Endothelial cell of umbilical vein (primary cell): ENCODE data around the gene TBC1D21. TPM values are rescaled to one million over a fixed set of nuclear protein-coding genes. Genes with fewer than 3 reads are reported as not detected.

ENCODE experiments used
- BruUV-seq: library from RNA; stranded (reverse); fragments of 400-500 nt; replicated peaks from 2 replicates; lab custom pipeline; 2021; lab: Mats Ljungman, UMichigan
- CTCF ChIA-PET: fragments of 300-600, 350-600 bp; sonication (Branson Sonifier 250); formaldehyde crosslinking; loops from one replicate; lab custom pipeline; 2021; ENCODE audit warnings: antibody characterized with exemption, inconsistent platforms; lab: Charles Lee
- POLR2A ChIA-PET: fragments of 300-600, 350-600 bp; sonication (Branson Sonifier 250); formaldehyde crosslinking; loops from one replicate; lab custom pipeline; 2021; ENCODE audit warnings: antibody characterized with exemption, inconsistent platforms; lab: Charles Lee
- DNase-seq: peaks from one replicate; pipeline ENCODE4 v3.0.0-alpha.2; 2011; ENCODE audit warnings: low read depth, low spot score
- FAIRE-seq: peaks from 2 replicates; lab custom pipeline; 2011; peaks lifted over from hg19 to GRCh38; lab: Jason Lieb, UNC
- H2AFZ ChIP-seq: 2 replicates; pipeline ENCODE4 v1.6.0; 2012; ENCODE audit warnings: low read depth, low read length, control low read depth, inconsistent platforms
- H3K27ac ChIP-seq: 2 replicates; pipeline ENCODE4 v1.5.1; 2011; ENCODE audit warnings: low read depth, mild to moderate bottlenecking, control low read depth, low read length, moderate library complexity; ENCODE audit not compliant: insufficient read depth
- H3K27me3 ChIP-seq, 2 experiments: 2 replicates each; pipeline versions ENCODE4 v1.6.0 to v1.6.1; 2011; ENCODE audit warnings: low read length in 2 of 2, mixed read lengths in 1 of 2; ENCODE audit not compliant: control insufficient read depth in 2 of 2, insufficient read depth in 2 of 2
- H3K36me3 ChIP-seq, 2 experiments: 2 replicates in 1 of 2; 3 replicates in 1 of 2; pipeline ENCODE4 v1.5.1; 2011; ENCODE audit warnings: low read length in 2 of 2, mild to moderate bottlenecking in 1 of 2, moderate library complexity in 1 of 2; ENCODE audit not compliant: control insufficient read depth in 2 of 2, insufficient read depth in 2 of 2; ENCODE audit errors: extremely low read depth in 1 of 2
- H3K4me1 ChIP-seq: 3 replicates; pipeline ENCODE4 v1.5.1; 2011; ENCODE audit warnings: mild to moderate bottlenecking, low read length; ENCODE audit not compliant: control insufficient read depth, insufficient read depth; ENCODE audit errors: extremely low read depth
- H3K4me2 ChIP-seq: 2 replicates; pipeline ENCODE4 v1.6.1; 2011; ENCODE audit warnings: low read length, control low read depth, mixed read lengths; ENCODE audit not compliant: insufficient read depth
- H3K4me3 ChIP-seq, 3 experiments: fragments of 200-600 bp in 1 of 3; sonication (generic), shearing (Covaris generic) in 1 of 3; replicated peaks in 1 of 3; 2 replicates each; pipeline ENCODE4 v1.5.1; 2011 to 2016; ENCODE audit warnings: control low read depth in 3 of 3, low read length in 3 of 3, mild to moderate bottlenecking in 2 of 3, inconsistent platforms in 1 of 3, low read depth in 1 of 3, moderate library complexity in 1 of 3; ENCODE audit not compliant: insufficient read depth in 1 of 3
- H3K79me2 ChIP-seq: 2 replicates; pipeline ENCODE4 v1.6.0; 2012; ENCODE audit warnings: low read length, inconsistent platforms; ENCODE audit not compliant: control insufficient read depth, insufficient read depth
- H3K9ac ChIP-seq: replicated peaks from 2 replicates; pipeline ENCODE3; 2011; ENCODE audit warnings: low read length, control low read depth; ENCODE audit not compliant: insufficient read depth; ENCODE audit errors: extremely low read depth
- H3K9me1 ChIP-seq: replicated peaks from 3 replicates; pipeline ENCODE4 v1.6.0; 2011; ENCODE audit warnings: mild to moderate bottlenecking, low read length; ENCODE audit not compliant: control insufficient read depth, insufficient read depth; ENCODE audit errors: extremely low read depth
- H3K9me3 ChIP-seq: replicated peaks from 2 replicates; pipeline ENCODE4 v1.5.1; 2012; ENCODE audit warnings: low read length, inconsistent platforms; ENCODE audit not compliant: control insufficient read depth, insufficient read depth
- H4K20me1 ChIP-seq: replicated peaks from 2 replicates; pipeline ENCODE3; 2011; ENCODE audit warnings: mild to moderate bottlenecking, low read length; ENCODE audit not compliant: control insufficient read depth, insufficient read depth; ENCODE audit errors: extremely low read depth
- EZH2 ChIP-seq: IDR thresholded peaks from 2 replicates; pipeline ENCODE4 v1.6.1; 2012; ENCODE audit warnings: borderline replicate concordance, low read depth, mild to moderate bottlenecking, moderate library complexity, low read length, inconsistent platforms; ENCODE audit not compliant: severe bottlenecking
- GATA2 ChIP-seq: IDR thresholded peaks from 2 replicates; pipeline ENCODE4 v1.7.0; 2011; ENCODE audit warnings: low read depth, mild to moderate bottlenecking, moderate library complexity, mixed read lengths, low read length; ENCODE audit not compliant: insufficient read length, insufficient read depth
- JUN ChIP-seq: IDR thresholded peaks from 2 replicates; pipeline ENCODE4 v1.6.1; 2011; ENCODE audit warnings: borderline replicate concordance, low read depth; ENCODE audit not compliant: insufficient read length, insufficient read depth
- MYC ChIP-seq: IDR thresholded peaks from one replicate; pipeline ENCODE4 v1.6.1; 2011; ENCODE audit warnings: mild to moderate bottlenecking, low read depth, low read length
- POLR2AphosphoS5 ChIP-seq: IDR thresholded peaks from 2 replicates; pipeline ENCODE4 v1.6.1; 2012; ENCODE audit warnings: low read depth, mild to moderate bottlenecking, control low read depth, low read length, moderate library complexity; ENCODE audit not compliant: insufficient read depth
- dilution Hi-C: fragments of 300-500 bp; cut with MboI; formaldehyde crosslinking; loops from one replicate; pipeline ENCODE4 v1.15.0; 2019; ENCODE audit warnings: low sequenced_read_pairs; ENCODE audit not compliant: extremely low pct_ligation_motif_present
- intact Hi-C: fragments of 100-400 bp; cut with micrococcal nuclease; formaldehyde crosslinking; loops from one replicate; pipeline ENCODE4 v1.10.0; 2022
- polyA plus RNA-seq, 4 experiments: library from polyadenylated mRNA; depleted of rRNA in 3 of 4; stranded (reverse) in 3 of 4; unstranded in 1 of 4; fragments of >200 nt; gene quantifications; 2 replicates each; pipeline versions ENCODE4 v1.2.1 to v1.2.3, GENCODE V29; 2011 to 2012; ENCODE audit warnings: missing spikeins in 1 of 4
- total RNA-seq: library from RNA; stranded (reverse); gene quantifications from 2 replicates; pipeline ENCODE4 v1.2.3, GENCODE V29; 2021
- TF ChIP-seq, protein P1 (sequence below): IDR thresholded peaks from 2 replicates; pipeline ENCODE4 v1.6.1; 2011; ENCODE audit not compliant: insufficient read depth, insufficient read length
- TF ChIP-seq, protein P2 (sequence below), 2 donors: IDR thresholded peaks; 1 replicate in 1 of 2; 2 replicates in 1 of 2; pipeline ENCODE4 v1.5.1; 2011; ENCODE audit warnings: low read length in 2 of 2, mild to moderate bottlenecking in 2 of 2, moderate library complexity in 2 of 2, control low read depth in 1 of 2, inconsistent platforms in 1 of 2, low read depth in 1 of 2; ENCODE audit not compliant: insufficient read depth in 1 of 2; ENCODE audit errors: extremely low read depth in 1 of 2

TBC1D21 gene
- total and polyA plus RNA-seq, 2 donors (not counting 3 experiments of a cell fraction or from before 2014, with no cell fraction given): not detected

DNA sequence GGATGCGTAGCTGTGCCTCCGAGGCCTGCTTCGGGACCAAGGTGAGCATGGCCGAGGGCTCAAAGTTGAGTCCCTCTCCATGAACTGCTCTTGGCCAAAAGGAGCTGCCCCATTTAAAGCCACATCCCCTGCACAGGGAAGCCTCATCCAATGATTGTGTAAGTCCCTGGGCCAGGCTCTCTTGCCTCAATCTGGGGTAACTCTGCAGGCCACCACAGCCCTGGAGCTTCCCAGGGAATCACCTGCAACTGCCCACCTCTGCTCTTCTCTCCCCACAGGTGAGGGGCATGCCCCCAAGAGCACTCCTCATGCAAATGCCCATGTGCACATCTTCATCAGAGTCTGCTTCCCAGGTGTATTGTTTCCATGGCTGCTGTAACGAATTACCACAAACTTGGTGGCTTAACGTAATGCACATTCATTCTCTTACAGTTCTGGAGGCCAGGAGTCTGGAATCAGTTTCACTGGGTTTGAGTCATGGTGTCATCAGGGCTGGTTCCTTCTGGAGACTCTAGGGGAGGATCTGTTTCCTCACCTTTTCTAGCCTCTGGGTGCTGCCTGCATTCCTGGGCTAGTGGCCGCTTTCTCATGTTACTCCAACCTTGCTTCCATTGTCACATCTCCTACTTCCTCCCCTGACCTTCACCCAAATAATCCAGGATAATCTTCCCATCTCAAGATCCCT lies 27.9 kb downstream of the TBC1D21 start:
- Histone ChIP-seq H3K4me2 (no peak overlapping the region), H3K27ac (no peak overlapping the region), H3K36me3 (no peaks in the 10 kb centered on the region), H3K9ac (no peak overlapping the region), H3K9me3 (no peaks in the 10 kb centered on the region), H3K27me3 (peaks cover 2 to 3% of the 10 kb centered on the region in 2 experiments), H3K4me1 (no peaks in the 10 kb centered on the region), H3K9me1 (no peaks in the 10 kb centered on the region), H2AFZ (no peak overlapping the region), H3K79me2 (no peaks in the 10 kb centered on the region), H3K4me3 (no peak overlapping the region), H4K20me1 (no peaks in the 10 kb centered on the region)
- dilution Hi-C loops (no loop called here), intact Hi-C loops (no loop called here)
- CTCF ChIA-PET: interaction anchor here (1.0 to 3.1 kb wide), 2 partner anchors 26 to 27 kb away, joined by 3 to 22 read pairs; no protein-coding TSS in a partner anchor
- POLR2A ChIA-PET: no interaction called here
- DNase-seq (no peak), FAIRE-seq (no peak)
- TF ChIP-seq, protein P1, sequence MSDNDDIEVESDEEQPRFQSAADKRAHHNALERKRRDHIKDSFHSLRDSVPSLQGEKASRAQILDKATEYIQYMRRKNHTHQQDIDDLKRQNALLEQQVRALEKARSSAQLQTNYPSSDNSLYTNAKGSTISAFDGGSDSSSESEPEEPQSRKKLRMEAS: no peak
- TF ChIP-seq, protein P2, sequence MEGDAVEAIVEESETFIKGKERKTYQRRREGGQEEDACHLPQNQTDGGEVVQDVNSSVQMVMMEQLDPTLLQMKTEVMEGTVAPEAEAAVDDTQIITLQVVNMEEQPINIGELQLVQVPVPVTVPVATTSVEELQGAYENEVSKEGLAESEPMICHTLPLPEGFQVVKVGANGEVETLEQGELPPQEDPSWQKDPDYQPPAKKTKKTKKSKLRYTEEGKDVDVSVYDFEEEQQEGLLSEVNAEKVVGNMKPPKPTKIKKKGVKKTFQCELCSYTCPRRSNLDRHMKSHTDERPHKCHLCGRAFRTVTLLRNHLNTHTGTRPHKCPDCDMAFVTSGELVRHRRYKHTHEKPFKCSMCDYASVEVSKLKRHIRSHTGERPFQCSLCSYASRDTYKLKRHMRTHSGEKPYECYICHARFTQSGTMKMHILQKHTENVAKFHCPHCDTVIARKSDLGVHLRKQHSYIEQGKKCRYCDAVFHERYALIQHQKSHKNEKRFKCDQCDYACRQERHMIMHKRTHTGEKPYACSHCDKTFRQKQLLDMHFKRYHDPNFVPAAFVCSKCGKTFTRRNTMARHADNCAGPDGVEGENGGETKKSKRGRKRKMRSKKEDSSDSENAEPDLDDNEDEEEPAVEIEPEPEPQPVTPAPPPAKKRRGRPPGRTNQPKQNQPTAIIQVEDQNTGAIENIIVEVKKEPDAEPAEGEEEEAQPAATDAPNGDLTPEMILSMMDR (IDR thresholded peaks at IDR 0.05; ENCODE audit: extremely low read depth in 1 of 2, insufficient read depth in 1 of 2, low read depth in 1 of 2, low read length in 2 of 2): no peak
- TF ChIP-seq POLR2AphosphoS5: no peak
- TF ChIP-seq GATA2: no peak
- no peak for TF ChIP-seq JUN
- no peak for TF ChIP-seq MYC
- no peak for TF ChIP-seq EZH2
- no TSS peak for BruUV-seq
